GM18498 (cell line): Measurements from ENCODE around the gene SLC9A2.

Source experiments
- ATAC-seq: cut with Tn5 transposase; IDR thresholded peaks from one replicate; pipeline ENCODE4 v1.9.1; 2021; ENCODE audit warnings: mild to moderate bottlenecking, moderate library complexity; ENCODE audit not compliant: unreplicated experiment

SLC9A2 gene

DNA sequence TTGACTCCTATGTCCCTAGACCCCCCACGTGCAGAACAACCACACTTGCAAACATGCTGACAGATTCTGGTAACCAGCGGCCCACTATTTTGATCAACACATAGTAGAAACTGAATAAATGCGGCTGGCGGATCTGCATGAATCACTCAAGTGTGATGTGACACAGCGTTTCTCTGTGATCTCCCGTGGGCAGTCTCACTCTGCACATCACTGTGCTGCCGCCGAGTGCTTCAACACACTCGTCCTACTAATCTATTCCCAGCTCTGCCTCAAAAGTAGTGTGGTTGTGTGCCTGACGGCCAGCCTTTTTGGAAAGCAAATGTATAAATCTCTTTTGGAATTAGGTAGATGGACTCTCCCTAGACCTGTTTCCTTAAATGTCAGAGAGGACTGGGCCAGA, 105.2 kb downstream of the SLC9A2 start:
- ATAC-seq: no peak

DNA sequence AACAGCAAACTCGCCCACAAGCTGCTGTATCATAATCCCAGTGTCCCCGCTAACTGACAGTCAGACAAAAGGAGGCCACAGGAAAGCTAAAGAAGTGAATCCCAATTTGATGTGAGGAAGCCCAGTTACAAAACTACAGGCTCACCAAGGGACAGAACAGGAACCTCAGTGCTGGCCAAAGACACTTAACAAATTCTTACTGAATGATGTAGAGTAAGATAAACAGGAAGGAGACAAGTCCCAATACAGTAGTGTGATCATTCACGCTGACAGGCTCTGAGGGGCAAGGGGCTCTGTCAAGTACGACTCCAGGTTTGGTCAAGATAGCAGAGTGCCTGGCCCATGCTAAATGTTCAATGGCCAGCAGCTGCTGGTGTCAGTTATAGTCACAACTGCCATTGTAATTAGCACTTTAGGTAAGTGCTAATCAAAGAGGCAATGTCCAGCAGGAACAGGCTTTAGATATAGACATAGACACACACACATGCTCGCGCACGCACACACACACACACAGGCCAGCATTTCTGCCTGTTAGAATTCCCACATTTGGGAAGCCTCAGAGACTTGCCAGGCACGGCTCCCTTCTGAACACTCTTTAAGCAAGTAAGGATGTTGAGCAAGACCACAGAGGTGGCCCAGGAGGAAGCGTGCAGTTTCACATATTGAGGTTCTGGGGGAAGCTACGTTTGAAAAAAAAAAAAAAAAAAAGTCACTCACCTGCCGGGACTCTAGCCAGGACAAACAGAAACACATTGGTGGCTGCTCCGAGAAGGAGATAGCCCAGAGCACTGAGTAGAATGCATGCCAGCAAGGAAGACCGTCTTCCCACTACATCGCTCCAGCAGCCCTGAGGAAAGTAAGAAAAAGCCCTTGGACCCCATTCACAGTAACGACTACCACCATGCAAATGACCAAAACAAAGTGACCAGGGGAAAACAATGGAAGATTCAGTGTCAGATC, 107.1 kb downstream of the SLC9A2 start:
- ATAC-seq: no peak

DNA sequence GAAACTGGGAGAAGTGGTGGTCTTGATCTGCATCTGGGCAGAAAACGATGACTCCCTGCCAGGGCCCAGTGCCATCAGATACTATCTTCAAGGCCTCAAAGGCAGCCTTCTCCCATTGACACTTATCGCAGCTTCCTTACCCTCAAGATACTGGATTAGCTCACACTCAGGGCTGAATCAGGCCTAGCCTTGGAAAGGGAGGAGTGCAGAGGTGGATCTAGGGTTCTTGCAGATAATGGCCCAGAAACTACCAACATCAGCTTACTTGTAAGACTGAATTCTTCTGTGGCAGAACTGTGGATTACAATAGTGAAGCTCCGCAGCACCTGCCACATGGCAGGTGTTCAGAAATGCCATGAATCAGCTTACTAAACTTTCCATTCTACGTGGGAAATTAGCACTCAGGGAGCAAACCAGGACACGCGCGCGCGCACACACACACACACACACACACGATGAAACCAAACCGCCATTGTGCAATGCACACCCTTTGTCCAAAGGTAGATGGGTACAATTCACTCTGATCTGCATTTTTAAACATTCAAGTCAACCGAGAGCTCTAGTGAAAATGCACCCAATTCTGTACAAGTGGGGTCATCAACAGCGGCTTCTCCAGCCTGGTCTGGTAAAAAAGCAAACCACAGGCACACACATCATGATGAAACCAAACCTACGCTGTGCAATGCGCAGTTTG, 116.2 kb downstream of the SLC9A2 start:
- no peak for ATAC-seq

DNA sequence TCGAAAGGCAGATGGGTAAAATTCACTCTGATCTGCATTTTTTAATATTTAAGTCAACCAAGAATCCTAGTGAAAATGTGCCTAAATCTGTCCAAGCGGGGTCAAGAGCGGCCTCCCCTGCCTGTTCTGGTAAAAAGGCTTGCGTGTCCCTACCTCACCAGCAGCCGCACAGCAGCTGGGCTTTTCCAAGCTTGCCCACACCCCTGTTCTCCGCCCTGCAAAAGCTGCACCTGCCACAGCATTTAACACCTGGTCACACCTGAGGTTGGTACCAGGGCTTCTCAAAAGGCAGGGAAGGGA, 116.7 kb downstream of the SLC9A2 start:
- ATAC-seq: peak; percentile 13

DNA sequence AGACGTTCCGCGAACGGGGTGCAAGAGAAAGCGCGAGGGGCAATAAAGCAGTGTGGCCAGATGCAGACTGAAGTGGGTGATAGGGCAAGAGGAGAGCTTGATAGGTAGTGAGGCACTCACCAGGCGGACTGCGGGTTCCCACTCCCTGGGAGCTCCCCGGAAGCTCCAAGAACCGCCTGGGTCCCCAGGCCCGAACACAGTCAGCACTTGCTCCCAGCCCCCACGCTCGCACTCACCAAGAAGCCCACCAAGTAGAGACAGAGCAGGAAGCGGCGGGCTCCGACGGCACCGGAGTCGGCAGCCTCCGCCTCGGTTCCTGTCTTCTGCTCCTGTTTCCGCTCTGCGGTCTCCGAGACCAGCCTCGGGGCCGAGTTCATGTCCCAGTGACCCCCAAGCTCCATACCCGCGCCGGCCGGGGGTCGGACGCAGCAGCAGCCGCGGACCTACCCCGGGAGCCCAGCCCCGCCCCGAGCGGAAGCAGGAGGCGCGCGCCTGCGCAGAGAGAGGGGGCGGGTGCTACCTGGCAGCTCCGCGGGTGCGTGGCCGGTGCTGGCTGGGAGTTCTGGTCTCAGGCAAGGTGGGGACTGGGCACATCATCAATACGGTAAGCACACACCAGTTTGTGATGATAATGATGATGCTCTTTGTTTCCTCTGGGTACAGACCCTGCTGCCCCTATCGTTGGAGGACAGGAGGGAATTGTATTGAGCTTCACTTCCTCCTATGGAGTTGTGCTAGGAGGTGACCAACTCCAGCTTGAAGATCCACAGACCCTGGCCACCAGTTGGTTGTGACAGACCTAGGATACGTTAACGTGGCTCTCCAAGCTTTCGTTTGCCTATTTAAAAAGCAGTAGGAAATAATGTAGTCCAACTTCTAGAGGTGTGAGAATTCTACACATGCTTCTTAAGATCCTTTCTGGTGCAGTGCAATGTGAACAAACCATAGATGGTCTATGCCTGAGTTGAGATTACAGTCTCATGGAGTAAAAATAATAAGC, 117.4 kb downstream of the SLC9A2 start:
- ATAC-seq: peak; percentile 96

DNA sequence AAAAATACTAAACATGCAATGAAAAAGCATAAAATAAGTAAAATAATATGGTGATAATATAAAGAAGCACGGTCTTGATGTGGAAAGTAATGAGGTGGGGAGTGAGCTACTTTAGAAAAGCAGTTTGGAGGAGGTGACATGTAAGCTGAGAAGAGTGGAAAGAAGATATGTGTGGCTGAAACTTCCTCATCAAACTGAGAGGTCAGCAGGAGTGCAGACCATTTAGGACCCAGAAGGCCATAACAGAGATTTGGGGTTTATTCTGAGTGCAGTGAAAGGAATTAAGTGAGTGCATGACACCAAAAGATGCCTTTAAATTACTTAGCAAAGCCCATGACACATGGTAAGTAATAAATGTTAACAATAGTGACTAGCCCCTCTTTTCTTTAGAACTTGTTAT, 118.1 kb downstream of the SLC9A2 start:
- ATAC-seq: peak; percentile 42

DNA sequence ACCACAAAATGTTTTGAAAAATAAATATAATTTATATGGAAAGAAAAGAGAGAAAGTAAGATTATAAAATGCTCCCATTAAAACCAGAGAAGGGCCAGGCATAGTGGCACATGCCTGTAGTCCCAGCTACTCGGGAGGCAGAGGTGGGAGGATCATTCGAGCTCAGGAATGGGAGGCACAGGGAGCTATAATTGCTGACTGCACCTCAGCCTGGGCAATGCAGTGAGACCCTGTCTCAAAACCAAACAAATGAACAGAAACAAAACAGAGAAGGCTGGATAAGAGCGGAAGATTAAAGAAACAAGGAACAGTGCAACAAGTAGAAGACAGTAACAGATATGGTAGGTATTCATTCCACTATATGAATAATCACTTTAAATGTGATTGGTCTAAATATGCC, 123.9 kb downstream of the SLC9A2 start:
- ATAC-seq: no peak

DNA sequence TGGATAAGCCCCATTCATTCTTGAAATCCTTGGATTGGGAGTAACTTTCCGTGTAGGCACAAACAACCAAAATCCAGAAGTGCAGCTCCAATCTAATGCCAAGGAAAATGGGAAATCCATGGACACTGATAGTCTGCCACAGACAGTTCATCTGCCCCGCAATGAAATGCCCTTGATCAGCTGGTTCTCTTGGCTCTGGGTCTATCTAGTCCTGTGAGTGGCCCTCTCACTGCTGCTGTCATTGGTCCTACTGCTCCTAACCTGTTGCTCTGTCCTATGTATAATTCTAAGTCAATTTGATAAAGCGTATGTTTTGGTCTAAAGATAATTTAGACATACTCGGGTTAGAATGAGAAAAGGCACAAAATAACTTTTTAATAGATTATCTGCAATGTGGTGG, 128.8 kb downstream of the SLC9A2 start:
- ATAC-seq: no peak

DNA sequence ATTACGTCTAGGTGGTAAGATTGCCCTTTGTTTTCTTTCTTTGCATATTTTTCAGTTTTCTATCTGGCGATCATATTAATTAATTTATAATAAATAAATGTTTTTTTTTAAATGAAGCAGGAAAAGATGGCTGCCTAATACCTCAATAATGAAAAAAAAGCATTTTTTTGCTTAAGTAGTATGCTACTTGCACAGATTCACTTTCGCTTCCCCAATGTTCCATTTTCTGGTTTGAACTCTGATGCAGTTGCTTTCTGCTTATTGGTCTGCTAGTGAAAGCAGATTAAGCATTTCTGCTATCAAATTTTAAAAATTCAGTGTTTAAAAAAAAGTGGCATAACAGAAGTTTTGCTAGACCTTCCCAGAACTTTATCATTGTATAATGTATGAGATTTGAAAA, 130.6 kb downstream of the SLC9A2 start:
- ATAC-seq: peak; percentile 81

DNA sequence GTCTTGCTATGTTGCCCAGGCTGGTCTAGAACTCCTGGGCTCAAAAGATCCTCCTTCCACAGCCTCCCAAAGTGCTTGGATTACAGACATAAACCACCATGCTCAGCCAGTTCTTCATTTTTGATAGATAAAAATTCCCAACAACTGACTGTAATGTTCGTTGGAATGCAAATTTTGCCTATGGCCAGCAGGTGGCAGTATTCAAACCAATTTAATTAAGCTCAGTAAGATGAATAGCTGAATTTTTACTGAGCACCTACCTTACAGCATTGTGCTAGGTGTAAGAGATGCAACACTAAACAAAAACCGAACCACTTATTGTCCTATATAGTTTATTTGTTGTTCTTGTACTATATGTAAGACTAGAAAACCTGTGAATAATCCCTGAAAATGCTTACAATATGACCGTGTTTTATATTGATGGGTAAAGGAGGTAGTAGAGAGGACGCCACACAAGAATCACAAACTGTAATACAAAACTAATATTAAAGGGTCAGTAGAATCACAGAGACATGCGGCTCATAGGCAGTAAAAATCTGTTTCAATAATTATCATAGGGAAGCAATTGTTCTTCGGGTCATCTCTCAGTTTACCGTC, 134.3 kb downstream of the SLC9A2 start:
- ATAC-seq: no peak

DNA sequence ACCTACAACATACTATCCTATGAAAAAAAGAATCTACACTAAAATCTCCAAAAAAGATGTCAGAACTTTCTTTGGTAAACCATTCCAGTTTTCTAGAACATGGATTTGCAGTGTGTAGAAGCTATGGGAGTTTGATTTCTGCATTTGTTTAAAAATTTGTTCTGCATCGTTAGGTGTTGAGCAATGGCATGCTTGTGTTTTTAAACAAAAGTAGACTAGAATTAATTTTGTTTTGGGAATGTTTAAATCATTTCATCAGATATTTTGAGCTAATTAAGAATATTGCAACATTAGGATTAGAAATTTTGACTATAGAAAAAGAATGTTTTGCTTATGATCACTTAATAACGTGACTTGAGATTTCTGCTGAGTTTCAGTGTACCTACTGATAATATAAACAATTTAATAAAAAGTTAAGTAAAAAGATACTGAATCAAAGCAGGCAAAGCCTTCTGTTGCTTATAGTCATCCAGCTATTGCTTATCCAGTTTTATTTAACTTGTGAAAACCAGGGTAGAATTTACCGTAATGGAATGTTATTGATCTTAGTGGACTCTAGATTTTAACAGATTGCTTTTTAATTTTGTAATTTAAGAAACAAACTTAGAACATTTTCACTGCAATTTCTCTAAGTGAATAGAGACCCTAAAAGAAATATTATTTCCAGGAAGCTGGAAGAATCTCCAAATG, 135.2 kb downstream of the SLC9A2 start:
- no peak for ATAC-seq

DNA sequence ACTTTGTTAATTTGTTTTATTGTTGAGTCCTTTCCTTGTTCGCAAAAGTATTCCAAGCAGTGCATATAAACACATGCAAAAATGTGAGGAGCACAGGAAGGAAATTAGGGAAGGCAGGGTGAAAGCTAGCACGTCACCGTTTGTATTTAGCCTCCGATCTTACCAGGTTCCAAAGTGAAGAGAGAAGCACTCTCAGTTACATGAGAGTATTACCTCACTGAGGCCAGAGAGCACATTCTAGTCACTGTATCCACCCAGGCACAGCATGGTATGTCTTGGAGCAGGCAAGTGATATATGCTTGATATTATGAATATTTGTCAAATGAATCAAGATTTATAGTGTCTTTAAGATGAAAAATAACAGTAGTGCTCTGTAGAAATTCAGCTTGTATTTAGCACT, 135.9 kb downstream of the SLC9A2 start:
- no peak for ATAC-seq

DNA sequence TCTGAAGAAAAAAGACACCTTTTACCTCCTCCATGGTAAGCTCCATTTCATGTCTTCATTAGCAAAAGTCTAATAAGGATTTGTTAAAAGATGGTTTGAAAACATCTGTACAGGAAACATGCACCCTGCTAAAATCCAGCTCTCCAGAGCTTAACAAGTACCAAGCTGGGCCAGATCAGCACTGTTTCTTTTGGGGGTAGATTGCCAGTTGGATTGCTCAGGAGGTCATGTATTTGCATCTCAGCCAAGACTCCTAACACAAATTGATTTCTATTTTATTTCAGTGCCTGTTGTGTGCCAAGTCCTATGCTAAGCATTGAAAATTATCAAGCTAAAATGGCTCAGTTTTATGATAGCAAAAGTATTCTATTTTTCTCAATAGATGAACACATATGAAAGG, 139.1 kb downstream of the SLC9A2 start:
- ATAC-seq: no peak
